ENCODE measurements around the gene GNGT1. TPM values are rescaled to one million over a fixed set of nuclear protein-coding genes. Genes with fewer than 3 reads are reported as not detected.

Gene GNGT1
- polyA plus RNA-seq, 1 of the 3 experiments (the other 2 are of a cell fraction): 0.15 TPM

GRCh38 chr7:93945083-93945482 lies 38.7 kb downstream of the GNGT1 start:
- DNase-seq: no peak
- H3K9me3 ChIP-seq: no peaks in the 10 kb centered on the region
- no peaks in the 10 kb centered on the region for H4K20me1 ChIP-seq (ENCODE audit: insufficient read depth)
- H2AFZ ChIP-seq (ENCODE audit: low read depth): no peak overlapping the region
- ChIA-PET POLR2A (no interaction called here), CTCF (interaction anchor here (1.0 kb wide), 1 partner anchor 9 kb away, joined by 3 read pairs; no protein-coding TSS in a partner anchor)
- no peak overlapping the region for H3K4me2 ChIP-seq
- H3F3A ChIP-seq (replicated peaks; ENCODE audit: insufficient read depth): peaks cover 7% of the 10 kb centered on the region
- H3K9me2 ChIP-seq: no peaks in the 10 kb centered on the region
- H3K4me3 ChIP-seq (ENCODE audit: low read depth in 2 of 2, low read length in 1 of 2): no peak overlapping the region
- TF ChIP-seq GABPA (IDR thresholded peaks at IDR 0.05; ENCODE audit: low read depth): no peak
- TF ChIP-seq NFIC (IDR thresholded peaks at IDR 0.05; ENCODE audit: borderline replicate concordance): no peak
- TF ChIP-seq FOSL2 (IDR thresholded peaks at IDR 0.05; ENCODE audit: borderline replicate concordance, low read depth): no peak
- TF ChIP-seq RXRA (IDR thresholded peaks at IDR 0.05; ENCODE audit: borderline replicate concordance, low read depth): no peak
- no peaks in the 10 kb centered on the region for H3K27me3 ChIP-seq (ENCODE audit: insufficient read depth)
- no peak overlapping the region for H3K9ac ChIP-seq
- no peaks in the 10 kb centered on the region for H3K79me2 ChIP-seq (ENCODE audit: insufficient read depth)
- 29% methylated on average over 3 of the region's 3 CpGs for WGBS (ENCODE audit: low lambda C conversion rate)
- H3K36me3 ChIP-seq (replicated peaks in 1 of 2; ENCODE audit: control insufficient read depth in 1 of 2, insufficient read depth in 2 of 2, low read length in 1 of 2): no peaks in the 10 kb centered on the region
- H3K27ac ChIP-seq (ENCODE audit: low read depth in 2 of 2, low read length in 1 of 2): peak overlapping the region in 1 of 2 experiments; percentile 56; a peak in 1 of 4 replicates
- peaks cover 14 to 29% of the 10 kb centered on the region in 2 experiments; a peak in 3 of 4 replicates for H3K4me1 ChIP-seq (ENCODE audit: control insufficient read depth in 1 of 2, insufficient read depth in 2 of 2, low read depth in 1 of 2, low read length in 1 of 2)

- Histone ChIP-seq H3K27ac (ENCODE audit: low read depth in 2 of 2, low read length in 1 of 2) (peak overlapping the region in 1 of 2 experiments; percentile 56; a peak in 2 of 4 replicates), H3K4me3 (ENCODE audit: low read depth in 2 of 2, low read length in 1 of 2) (no peak overlapping the region), H3K9ac (no peak overlapping the region), H3K79me2 (ENCODE audit: insufficient read depth) (no peaks in the 10 kb centered on the region), H3K9me3 (no peaks in the 10 kb centered on the region), H3K36me3 (replicated peaks in 1 of 2; ENCODE audit: control insufficient read depth in 1 of 2, insufficient read depth in 2 of 2, low read length in 1 of 2) (no peaks in the 10 kb centered on the region), H3K4me2 (no peak overlapping the region), H3K9me2 (no peaks in the 10 kb centered on the region), H4K20me1 (ENCODE audit: insufficient read depth) (no peaks in the 10 kb centered on the region), H3F3A (replicated peaks; ENCODE audit: insufficient read depth) (peaks cover 7% of the 10 kb centered on the region), H2AFZ (ENCODE audit: low read depth) (0 out of 2 replicates have a peak overlapping the region, but pooled peaks have one; percentile 32), H3K27me3 (ENCODE audit: insufficient read depth) (no peaks in the 10 kb centered on the region), H3K4me1 (ENCODE audit: control insufficient read depth in 1 of 2, insufficient read depth in 2 of 2, low read depth in 1 of 2, low read length in 1 of 2) (peaks cover 14 to 29% of the 10 kb centered on the region in 2 experiments; a peak in 3 of 4 replicates)
- WGBS (ENCODE audit: low lambda C conversion rate): 81% methylated on average over 5 of the region's 5 CpGs
- ChIA-PET POLR2A (interaction anchor here (1.5 kb wide), 1 partner anchor 24 kb away, joined by 3 read pairs; the partner anchor contains the start of gene GNG11), CTCF (interaction anchor here (1.0 kb wide), 1 partner anchor 10 kb away, joined by 3 read pairs; no protein-coding TSS in a partner anchor)
- TF ChIP-seq REST (IDR thresholded peaks at IDR 0.05; ENCODE audit: low read depth, low read length) (no peak), GABPA (IDR thresholded peaks at IDR 0.05; ENCODE audit: low read depth) (0 out of 2 replicates have a peak, but pooled peaks have one; percentile 5)
- DNase-seq: no peak
Observed at GRCh38 chr7:93945756-93946535, 39.6 kb downstream of the GNGT1 start.

Data from SK-N-SH (cell line).